Measurements from ENCODE around the gene DACT3.

Gene DACT3

GRCh38 chr19:46660551-46661019, 397 bp downstream of the DACT3 start:
- H3K27me3 Mint-ChIP-seq (ENCODE audit: low read depth, poor library complexity): peaks cover 16% of the 10 kb centered on the region
- peaks cover 23% of the 10 kb centered on the region for H3K4me1 Mint-ChIP-seq
- DNase-seq: no peak
- peaks cover 14% of the 10 kb centered on the region for H3K36me3 Mint-ChIP-seq (ENCODE audit: low read depth)
- H3K9me3 Mint-ChIP-seq: no peaks in the 10 kb centered on the region
- H3K4me3 Mint-ChIP-seq: peak overlapping the region; percentile 94
- H3K27ac Mint-ChIP-seq: no peak overlapping the region
- no peak for TF ChIP-seq CTCF (IDR thresholded peaks at IDR 0.05)

GRCh38 chr19:46660008-46660517, 919 bp downstream of the DACT3 start:
- Mint-ChIP-seq H3K4me1 (peaks cover 29% of the 10 kb centered on the region), H3K36me3 (ENCODE audit: low read depth) (peaks cover 14% of the 10 kb centered on the region), H3K27ac (peak overlapping the region; percentile 95), H3K27me3 (ENCODE audit: low read depth, poor library complexity) (peaks cover 16% of the 10 kb centered on the region), H3K4me3 (peak overlapping the region; percentile 94), H3K9me3 (no peaks in the 10 kb centered on the region)
- TF ChIP-seq CTCF (IDR thresholded peaks at IDR 0.05): no peak
- DNase-seq: peak; percentile 65

GRCh38 chr19:46659151-46660007, 1.6 kb downstream of the DACT3 start:
- Mint-ChIP-seq H3K36me3 (ENCODE audit: low read depth) (peaks cover 14% of the 10 kb centered on the region), H3K27ac (peak overlapping the region; percentile 95), H3K4me1 (peaks cover 35% of the 10 kb centered on the region), H3K4me3 (peak overlapping the region; percentile 94), H3K27me3 (ENCODE audit: low read depth, poor library complexity) (peaks cover 15% of the 10 kb centered on the region), H3K9me3 (no peaks in the 10 kb centered on the region)
- no peak for TF ChIP-seq CTCF (IDR thresholded peaks at IDR 0.05)
- DNase-seq: peak; percentile 79

GRCh38 chr19:46656541-46656940, 4.4 kb downstream of the DACT3 start:
- H3K4me1 Mint-ChIP-seq: peaks cover 37% of the 10 kb centered on the region
- H3K4me3 Mint-ChIP-seq: no peak overlapping the region
- peaks cover 26% of the 10 kb centered on the region for H3K27me3 Mint-ChIP-seq (ENCODE audit: low read depth, poor library complexity)
- DNase-seq: no peak
- no peak overlapping the region for H3K27ac Mint-ChIP-seq
- TF ChIP-seq CTCF (IDR thresholded peaks at IDR 0.05): no peak
- no peaks in the 10 kb centered on the region for H3K9me3 Mint-ChIP-seq
- peaks cover 37% of the 10 kb centered on the region for H3K36me3 Mint-ChIP-seq (ENCODE audit: low read depth)

GRCh38 chr19:46654621-46655152, 6.3 kb downstream of the DACT3 start:
- H3K4me3 Mint-ChIP-seq: peak overlapping the region; percentile 67
- H3K9me3 Mint-ChIP-seq: peaks cover 16% of the 10 kb centered on the region
- H3K4me1 Mint-ChIP-seq: peaks cover 32% of the 10 kb centered on the region
- DNase-seq: peak; percentile 16
- peak overlapping the region; percentile 92 for H3K27ac Mint-ChIP-seq
- H3K27me3 Mint-ChIP-seq (ENCODE audit: low read depth, poor library complexity): peaks cover 45% of the 10 kb centered on the region
- TF ChIP-seq CTCF (IDR thresholded peaks at IDR 0.05): no peak
- H3K36me3 Mint-ChIP-seq (ENCODE audit: low read depth): peaks cover 55% of the 10 kb centered on the region

All from nephron progenitor cell (in vitro differentiated cells).